M059J (cell line): Measurements from ENCODE around the gene SLC25A26. TPM values are rescaled to one million over a fixed set of nuclear protein-coding genes. Genes with fewer than 3 reads are reported as not detected.

Source experiments
- DNase-seq: peaks from one replicate; pipeline ENCODE4 v3.0.0-alpha.2; 2012; ENCODE audit warnings: low read depth
- total RNA-seq: library from RNA; depleted of rRNA; stranded (reverse); fragments of >200 nt; shearing (Covaris generic); gene quantifications from 2 replicates; pipeline ENCODE4 v1.2.3, GENCODE V29; 2014

The SLC25A26 gene
- total RNA-seq, 1 experiment from 2014 or later, result 12.6 TPM

DNA sequence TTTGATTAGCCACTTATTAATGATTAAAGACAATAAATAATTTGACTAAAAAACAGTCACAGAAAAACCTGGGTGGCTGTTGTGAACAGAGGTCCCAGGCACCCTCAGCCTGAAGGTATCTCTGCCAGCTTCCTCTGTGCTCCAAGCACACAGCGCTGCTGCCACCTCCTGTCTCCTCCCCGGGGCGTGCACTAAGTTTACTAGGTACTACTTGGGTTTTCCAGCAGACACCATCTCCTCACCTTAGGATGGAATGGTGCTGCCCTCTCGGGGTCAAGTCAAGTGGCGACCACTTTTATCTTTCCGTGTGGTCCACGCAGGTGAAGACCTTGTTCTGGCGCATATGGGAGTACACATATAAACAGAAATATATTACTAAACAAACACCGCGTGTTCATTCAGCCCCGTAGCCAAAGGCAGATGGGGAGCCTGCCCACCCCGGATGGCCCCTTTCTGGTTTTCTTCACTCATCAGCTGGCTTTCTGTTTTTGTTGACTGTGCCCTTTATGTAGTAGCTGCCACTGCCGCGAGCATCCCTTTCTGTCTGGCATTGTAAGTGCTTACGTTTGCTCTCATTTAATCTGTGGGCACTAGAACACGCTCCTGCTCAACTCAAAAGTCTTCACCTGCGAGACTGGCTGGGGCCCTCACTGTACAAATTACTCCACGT lies 152.0 kb downstream of the SLC25A26 start:
- no peak for DNase-seq

DNA sequence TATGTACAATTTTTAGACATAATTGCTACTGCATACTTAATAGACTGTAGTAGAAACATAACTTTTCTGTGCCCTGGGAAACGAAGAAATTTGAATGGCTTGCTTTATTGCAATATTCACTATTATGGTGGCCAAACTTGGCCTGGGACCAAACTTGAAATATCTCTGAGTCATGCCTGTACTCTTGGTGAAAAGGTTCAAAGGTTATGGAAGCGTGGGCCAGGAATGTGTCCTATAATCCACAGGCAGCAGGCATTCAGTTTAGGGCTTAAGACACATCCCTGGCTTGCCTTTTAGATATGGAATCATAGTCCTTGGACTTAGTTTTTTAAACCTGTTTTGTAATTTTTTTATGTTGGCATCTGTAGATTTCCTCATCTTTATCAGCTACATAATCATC lies 155.8 kb downstream of the SLC25A26 start:
- peak; percentile 59 for DNase-seq

DNA sequence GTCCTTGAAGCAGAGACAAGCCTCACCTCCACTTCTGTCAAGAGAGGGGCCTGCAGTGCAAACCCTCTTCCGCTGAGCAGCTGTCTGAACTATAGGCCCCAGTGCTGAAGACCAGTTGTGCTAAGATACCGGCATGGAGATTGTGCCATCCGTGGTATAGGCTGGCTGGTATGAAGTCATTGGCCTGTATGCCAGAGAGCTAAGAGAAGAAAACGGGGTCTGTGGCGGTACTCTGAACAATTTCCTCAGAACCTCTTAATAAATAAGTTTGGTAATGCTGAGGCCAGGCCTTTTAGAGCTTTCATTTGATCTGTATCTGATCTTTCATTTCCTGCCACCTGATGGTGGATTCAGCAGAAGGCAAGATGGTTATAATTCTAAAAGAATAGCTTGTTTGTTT lies 157.0 kb downstream of the SLC25A26 start:
- DNase-seq, result no peak

DNA sequence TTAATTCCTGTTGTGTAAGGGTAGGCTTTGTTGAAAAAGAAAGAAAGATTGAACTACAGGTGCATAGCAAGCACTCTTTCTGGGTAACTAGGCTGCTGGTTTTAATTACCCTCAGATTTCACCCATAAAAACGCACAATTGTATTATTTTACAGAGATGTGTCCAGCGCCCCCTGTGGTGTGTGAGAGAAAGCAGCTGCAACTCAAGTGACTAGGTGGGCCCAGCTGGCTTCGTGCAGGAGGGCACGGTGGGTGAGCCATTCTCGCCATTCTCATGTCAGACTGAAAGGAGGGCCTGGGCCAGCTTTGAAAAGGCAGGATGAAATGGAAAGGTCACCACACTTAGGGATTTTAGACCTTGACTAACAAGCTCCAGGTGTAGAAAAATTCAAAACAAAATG lies 157.5 kb downstream of the SLC25A26 start:
- DNase-seq, result no peak

DNA sequence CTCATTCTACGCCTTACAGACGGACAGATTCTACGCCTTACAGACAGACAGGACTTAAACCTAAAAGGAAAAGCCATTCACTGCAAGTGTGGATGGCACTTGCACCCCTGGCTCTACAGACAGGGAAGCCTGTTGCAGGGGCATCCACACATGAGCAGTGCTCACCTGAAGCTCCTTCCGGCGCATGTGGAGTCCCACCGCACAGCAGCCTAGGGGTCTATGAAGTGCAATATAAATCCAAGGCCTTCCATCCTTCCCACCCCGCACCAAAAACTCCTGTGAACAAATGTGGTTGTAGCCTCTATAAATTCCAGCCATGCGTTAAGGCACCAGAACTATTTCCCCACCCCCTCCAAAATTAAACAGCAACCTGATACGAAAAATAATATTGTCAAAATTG lies 158.8 kb downstream of the SLC25A26 start:
- DNase-seq, result no peak

DNA sequence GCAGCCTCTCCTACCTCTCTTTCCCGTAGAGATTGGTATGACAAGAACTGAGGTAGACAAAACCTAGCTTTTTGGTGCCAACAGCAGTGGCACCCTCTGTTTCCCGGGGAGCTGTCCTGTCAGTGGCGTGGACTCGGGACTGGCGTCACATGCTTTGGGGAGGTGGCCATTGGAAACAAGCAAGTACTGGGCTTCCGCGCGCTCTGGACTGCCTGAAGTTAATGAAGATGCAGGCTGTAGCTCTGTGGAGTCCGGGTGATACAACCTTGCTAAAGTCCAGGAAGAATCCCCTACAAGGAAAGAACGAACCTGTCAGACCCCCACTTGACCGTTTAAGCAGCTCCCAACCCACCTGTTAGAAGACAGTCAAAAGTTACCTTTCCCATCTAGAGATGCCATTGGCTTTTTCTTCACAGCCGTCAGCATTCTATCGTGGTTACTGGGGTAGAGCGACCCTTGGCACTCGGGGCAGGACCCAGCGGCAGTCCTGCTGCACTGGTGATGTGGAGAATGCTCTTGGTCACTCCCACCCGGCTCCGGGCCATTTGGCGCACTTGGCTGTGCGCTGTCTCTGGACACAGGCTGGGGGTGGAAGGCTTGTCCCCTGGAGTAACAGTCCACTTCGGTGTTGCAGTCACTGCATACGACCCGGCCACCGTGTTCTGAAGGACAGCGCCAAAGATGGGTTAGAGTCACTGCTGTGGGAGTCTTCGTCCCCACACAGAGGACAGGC lies 159.6 kb downstream of the SLC25A26 start:
- no peak for DNase-seq

DNA sequence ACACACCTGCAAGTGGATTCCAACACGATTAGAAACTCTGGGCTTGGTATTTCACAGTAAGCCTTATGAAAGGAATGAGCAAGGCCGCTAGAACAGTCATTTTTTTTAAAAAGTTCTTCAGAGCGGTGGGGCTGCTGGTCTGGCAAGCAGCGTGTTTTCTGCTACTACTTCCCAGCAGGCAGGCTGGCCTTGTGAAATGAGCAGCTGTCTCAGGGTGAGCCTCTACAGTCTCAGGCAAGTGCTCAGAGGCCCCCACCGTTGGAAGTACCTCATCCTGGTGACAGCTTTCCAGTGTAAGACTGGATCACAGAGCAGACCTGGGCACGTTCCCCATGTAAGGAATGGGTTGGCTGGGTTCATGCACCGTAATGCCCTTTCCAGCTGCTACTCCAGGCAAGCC lies 160.8 kb downstream of the SLC25A26 start:
- DNase-seq, result no peak

DNA sequence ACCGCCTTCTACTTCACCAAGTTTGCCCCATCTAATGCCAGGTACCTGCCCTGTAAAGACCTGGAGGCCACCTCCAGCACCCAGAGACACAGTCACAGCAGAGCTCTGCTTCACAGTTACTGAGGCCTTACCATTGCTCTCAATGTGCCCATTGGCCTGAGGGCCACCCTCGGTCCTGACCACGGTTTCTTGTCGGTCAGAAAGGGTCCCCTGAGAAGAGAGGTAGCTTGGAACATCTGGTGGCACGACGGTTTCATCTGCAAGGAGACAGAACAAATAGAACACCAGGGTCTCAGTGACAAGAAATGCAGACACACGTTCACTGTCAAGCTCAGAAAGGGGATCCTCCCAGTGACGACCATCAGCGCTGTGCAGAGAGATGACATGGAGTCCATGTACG lies 161.3 kb downstream of the SLC25A26 start:
- DNase-seq, result no peak

DNA sequence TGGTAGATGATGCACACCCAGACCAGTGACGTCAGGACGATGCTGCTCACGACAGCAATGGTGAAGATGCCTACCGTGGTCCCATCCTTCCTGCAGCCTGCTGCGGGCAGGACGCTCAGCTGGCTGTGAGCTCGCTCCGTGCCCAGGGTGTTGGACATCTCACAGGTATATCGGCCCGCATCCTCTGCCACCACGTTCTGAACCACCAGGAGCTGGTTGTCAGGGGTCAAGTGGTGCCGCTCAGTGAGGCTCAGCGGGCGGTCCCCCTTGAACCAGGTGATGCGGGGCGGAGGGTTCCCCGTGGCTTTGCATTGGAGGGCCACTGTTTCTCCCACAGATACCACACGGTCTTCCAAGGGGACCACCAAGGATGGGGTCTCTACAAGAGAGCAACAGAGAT lies 162.2 kb downstream of the SLC25A26 start:
- no peak for DNase-seq

DNA sequence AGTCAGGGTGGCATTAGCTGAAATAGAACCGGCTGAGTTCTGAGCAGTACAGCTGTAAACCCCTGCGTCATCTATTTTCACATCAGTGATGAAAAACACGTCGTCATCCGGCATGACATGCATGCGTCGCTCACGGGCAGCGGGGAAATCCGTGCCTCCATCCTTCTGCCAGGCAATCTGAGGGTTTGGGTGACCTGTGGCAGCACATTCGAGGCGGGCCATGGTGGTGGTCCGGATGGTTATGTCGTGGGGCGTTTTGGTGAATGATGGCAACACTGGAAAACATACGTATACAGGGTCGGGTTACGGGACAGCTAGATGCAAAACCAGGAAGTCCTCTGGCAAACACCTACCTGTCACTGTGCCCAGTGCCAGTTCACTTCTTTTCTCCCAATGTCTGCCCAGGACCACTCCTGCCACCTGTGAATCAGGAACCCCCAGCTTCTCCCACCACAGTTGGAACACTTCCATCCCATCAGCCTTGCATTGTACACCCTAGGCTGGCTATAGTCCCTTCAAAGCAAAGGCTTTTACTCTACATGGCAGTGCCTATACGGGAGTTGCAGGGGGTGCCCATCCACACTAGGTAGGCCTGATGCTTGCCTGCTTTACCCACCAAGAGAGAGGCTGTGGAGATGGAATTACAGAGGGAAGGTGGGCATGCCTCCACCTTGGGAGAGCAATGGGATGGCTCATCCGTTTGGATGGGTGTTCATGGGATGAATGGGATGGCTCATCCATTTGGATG lies 163.4 kb downstream of the SLC25A26 start:
- no peak for DNase-seq

DNA sequence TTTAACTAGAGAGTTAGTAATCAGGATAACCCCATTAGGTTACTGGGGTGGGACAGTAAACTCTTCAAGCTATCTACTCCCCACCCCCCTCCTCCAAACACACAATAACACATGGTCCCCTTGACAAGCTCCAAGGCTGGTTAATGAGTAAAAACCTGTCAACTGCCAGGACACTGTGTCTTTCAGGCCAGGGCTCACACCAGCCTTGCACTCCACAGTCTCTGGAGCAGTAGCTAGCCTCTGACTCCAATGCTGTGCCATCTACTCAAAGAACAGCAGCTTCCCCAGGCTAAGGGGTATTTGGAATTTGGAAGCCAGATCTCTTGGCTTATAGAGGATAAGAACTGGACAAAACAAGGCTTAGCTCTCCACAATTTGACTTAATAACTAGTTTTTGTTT lies 164.3 kb downstream of the SLC25A26 start:
- no peak for DNase-seq

DNA sequence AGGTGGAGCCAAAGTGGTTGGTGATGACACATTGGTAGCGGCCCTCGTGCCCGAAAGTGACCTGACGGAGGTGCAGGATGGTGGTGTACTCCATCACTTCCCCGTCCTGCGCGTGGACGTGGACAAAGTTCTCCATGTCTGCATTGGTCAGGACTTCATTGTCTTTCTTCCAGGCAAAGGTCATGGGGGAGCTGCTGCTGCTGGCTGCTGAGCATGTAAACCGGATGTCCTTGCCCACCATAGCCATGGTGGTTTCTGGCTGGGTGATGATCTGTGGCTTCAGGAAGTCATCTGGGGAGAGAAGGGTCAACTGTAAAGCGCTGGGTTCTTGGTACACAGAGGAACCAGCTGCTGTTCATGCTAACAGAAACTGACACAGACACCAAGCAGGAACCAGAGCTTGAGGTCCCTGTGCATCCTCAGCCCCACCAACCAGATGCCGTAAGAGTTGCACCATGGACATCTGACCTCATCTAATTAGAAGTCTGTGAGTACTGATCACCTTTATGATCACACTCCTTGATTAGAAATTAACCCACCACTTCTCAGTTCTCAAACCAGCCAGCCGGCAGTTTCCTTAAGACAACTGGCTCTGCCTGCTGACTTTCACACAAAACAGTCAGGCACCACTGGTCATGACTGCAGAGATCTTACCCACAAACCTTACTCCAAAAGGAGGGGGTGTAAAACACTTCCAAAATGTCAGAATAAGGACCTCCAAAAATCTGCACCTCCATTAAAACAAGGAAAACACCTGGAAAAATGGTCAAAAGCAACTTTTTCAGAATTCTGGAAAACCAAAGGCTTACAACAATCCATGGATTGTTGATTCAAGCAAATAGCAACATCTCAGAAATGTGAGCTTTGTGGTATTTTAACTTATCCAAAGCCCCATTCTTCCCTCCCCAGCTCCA lies 165.5 kb downstream of the SLC25A26 start:
- no peak for DNase-seq

DNA sequence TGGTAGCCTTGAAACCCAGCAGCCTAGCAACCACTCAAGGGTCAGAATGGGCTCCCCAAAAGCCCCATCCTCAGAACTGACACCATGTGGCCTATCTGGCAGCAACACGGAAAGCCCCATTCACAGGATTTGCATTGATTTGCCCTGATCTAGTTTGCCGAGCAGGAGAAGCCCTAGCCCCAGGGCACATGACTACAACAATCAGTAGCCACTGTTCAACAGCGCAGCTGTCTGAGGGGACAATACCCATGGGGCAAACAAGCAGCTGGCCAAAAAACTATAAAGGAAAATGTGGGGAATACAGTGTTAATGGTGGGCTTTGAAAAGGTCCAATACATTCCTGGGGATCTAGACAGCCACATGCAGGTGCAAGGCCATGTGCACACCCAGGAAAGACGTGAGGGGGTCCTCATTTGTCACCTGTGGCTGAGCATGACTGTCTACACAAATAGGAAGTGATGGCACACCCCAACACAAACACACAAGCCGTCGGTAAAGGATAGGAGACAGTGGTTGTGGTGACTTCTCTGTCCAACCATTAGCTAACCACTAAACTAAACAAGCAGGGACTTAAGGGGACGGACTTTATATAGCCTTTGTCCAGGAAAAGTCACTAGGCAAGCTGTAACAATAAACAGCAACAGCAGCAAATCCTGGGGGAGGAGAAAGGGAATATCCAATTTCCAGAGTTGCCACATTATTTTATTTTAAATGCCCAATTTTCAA lies 166.3 kb downstream of the SLC25A26 start:
- DNase-seq, result no peak

DNA sequence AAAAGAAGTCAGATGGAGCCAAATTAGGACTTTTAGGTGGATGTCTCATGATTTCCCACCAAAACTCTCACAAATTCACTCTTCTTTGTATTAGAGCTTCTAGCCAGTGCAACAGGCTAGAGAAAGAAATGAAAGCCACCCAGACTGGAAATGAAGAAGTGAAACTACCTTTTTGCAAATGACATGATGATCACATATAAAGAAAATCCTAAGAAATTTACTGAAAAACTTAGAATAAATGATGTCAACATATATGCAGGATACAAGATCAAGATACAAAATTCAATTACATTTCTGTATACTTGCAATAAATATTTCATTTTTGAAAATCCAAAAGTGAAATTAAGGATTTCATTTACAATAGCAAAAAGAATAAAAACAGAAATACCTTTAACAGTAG lies 169.2 kb downstream of the SLC25A26 start:
- no peak for DNase-seq

DNA sequence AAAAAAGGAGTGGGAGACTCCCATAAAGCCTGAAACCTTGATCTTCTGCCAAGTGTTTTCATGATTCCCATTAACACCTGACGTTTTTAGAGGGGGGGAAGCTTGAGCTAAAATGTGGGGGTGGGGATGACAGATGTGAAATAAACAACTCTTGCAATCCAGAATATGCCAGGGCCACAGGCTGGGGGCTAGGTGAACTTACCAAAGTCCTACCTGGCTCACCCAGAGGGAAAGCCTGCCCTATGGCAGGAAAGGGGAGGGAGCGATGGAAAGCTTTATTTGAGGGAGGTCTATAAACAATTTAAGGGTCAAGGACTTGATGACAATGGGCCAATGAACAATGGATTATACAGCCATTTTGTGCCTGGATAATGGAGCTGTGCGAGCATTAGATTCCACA lies 171.7 kb downstream of the SLC25A26 start:
- DNase-seq, result no peak

DNA sequence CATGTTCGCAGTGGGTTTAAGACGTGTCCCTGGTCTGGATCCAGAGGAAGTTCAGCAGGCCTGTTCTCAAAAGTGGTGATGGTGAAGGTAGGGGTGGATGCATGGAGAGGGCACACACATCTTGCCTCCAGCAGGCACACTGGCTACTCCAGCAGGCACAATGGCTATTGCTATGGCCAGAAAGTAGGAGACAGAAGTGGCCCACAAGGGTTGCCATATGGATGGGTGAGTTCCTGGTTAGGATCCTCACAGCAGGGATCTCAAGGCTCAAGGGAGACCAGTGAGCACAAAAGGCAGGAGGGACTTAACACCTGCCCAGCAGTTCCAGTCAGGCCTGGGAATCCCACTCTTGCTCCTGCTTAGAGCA lies 172.1 kb downstream of the SLC25A26 start:
- DNase-seq, result no peak

DNA sequence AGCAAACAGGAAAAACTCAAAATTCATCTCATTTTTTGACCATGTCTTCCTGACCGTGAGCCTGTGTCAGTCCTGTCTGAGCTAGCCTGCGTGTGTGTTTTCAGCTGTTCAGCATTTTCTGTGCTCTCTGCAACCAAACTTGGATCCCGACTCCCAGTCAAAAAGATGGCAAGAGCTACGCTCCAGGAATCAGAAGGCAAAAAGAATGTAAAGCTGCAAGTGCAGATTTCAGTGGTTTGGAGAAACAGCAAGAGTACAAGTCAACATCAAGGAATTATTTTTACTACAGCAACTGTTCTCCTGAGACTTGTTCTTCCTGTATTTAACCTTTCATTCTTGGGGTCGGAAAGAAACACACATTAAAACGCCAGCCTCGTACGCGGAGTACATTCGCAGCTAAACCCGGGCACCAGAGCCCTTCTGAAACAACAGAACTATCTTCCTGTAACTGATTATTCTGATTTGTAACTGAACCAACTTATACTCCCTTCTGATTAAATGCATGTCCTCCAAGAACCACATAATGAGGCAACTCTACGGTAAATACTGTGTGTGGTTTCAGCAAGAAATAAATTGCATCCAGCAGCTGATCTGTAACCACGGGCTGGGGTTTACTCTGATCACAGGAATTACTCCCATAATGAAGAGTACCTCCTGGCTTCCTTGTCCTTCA lies 172.7 kb downstream of the SLC25A26 start:
- DNase-seq, result no peak

DNA sequence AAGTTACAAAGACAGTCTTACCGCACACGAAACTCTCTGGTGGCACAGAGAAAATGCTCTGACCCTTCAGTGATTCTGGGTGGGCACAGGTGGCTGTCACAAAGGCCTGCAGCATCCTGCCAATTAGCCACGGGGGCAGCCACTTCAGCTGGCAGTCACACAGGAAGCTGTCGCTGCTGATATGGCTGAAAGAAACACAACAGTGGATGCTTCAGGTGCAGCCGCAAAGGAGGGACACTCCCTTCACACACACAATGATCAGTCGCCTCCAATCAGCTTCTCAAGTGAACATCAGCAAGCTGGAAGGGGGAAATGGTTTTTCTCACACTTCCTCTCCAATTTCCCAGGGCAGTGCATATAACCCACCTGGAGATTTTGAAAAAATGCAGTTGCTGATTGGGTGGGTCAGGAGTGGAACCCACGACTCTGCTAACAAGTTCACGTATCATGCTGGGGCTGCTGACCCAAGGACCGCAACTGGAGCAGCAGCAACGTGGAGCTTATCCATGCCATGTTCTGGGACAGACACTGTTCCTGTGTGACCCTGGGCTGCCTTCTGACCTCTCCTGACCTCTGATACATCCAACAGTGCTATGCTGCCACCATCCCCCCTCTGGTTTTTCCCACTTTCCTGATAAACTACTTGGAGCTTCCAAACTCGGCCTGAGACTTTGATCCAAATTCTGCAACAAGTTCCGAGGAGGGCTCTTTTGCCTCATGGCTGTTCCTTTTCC lies 173.4 kb downstream of the SLC25A26 start:
- no peak for DNase-seq

DNA sequence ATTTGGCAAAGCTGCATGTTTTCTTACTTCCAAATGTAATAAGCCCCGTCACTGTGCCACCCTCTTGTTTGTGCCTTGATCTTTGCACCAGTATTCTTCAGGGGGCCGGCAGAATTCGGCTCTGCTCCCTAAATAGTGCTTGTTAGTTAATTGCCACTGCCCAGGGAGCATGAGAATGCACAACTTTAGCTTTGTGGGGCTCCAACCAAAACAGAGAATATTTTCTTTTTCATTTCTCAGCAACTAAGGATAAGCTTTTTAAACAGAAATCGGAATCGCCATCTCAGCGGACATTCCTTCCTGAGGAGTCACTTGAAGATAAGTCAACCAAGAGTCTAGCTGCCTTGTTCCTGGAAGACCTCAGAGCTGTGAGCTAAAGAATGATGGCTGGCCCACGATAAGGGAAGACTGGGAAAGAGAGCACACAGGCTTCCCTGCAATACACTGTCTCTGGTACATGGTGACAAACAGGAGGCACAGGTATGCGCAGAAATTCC lies 174.0 kb downstream of the SLC25A26 start:
- DNase-seq, result no peak

DNA sequence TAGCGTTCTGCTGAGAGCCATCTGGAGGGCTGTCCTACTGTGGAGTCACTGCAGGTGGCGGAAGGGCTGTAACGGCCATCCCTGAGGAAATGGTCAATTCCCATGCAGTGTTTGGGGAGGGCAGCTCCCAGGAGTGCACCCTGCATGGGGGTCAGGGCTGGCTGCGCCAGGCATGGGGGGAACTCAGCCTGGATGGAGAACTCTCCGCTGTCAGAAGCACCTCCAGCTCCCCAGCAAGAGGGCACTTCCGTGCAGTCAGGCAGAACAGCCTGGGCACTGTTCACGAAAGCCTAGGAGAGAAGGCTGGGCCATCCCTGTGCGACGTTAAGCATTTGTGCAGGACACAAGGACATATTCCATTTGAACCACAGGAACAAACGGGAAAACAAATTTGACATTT lies 174.8 kb downstream of the SLC25A26 start:
- DNase-seq, result no peak
